B cell (primary cell): ENCODE measurements around the gene LMLN. TPM values are rescaled to one million over a fixed set of nuclear protein-coding genes. Genes with fewer than 3 reads are reported as not detected.
"Not testable (repeated sequence)": the region's sequence is repeated elsewhere in the genome, so short reads cannot be mapped to it uniquely, and the experiment has no call there.

ENCODE experiments used
- ATAC-seq: fragments of 200-7000 bp; cut with Tn5 transposase; one replicate; pipeline ENCODE4 v1.10.0; 2021; ENCODE audit warnings: low read depth, mild to moderate bottlenecking, moderate number of reproducible peaks, moderate library complexity
- CTCF ChIA-PET: fragments of 350-600 bp; sonication (Branson Sonifier 250); formaldehyde crosslinking; loops from one replicate; lab custom pipeline; 2021; ENCODE audit warnings: antibody characterized with exemption, inconsistent platforms; lab: Charles Lee
- POLR2A ChIA-PET: fragments of 350-600 bp; sonication (Branson Sonifier 250); formaldehyde crosslinking; loops from one replicate; lab custom pipeline; 2021; ENCODE audit warnings: antibody characterized with exemption; lab: Charles Lee
- DNase-seq: peaks from one replicate; pipeline ENCODE4 v3.0.0; 2013
- H2AFZ ChIP-seq: 2 replicates; pipeline ENCODE4 v1.6.1; 2012; ENCODE audit warnings: mild to moderate bottlenecking, low read depth, low read length; ENCODE audit not compliant: insufficient read depth, poor library complexity, severe bottlenecking
- H3K27ac ChIP-seq, 2 donors: 1 replicate in 1 of 2; 2 replicates in 1 of 2; pipeline ENCODE4 v1.5.1; 2012 to 2013; ENCODE audit warnings: low read length in 2 of 2, mild to moderate bottlenecking in 2 of 2, moderate library complexity in 1 of 2
- H3K27me3 ChIP-seq, 4 experiments: fragments of 200-600 bp in 1 of 4; sonication (generic) in 1 of 4; replicated peaks in 1 of 4; 1 replicate in 2 of 4; 2 replicates in 2 of 4; pipeline versions ENCODE4 v1.6.1 to v1.7.0; 2013 to 2016; ENCODE audit warnings: low read length in 3 of 4, mild to moderate bottlenecking in 2 of 4, mixed read lengths in 1 of 4, moderate library complexity in 1 of 4; ENCODE audit not compliant: insufficient read depth in 4 of 4, control insufficient read depth in 3 of 4; ENCODE audit errors: control extremely low read depth in 1 of 4
- H3K36me3 ChIP-seq, 2 experiments: replicated peaks in 1 of 2; 1 replicate in 1 of 2; 2 replicates in 1 of 2; pipeline versions ENCODE4 v1.6.1 to v1.7.1; 2013; ENCODE audit warnings: low read length in 1 of 2; ENCODE audit not compliant: insufficient read depth in 2 of 2, control insufficient read depth in 1 of 2; ENCODE audit errors: control extremely low read depth in 1 of 2, extremely low read depth in 1 of 2
- H3K4me1 ChIP-seq, 2 donors: fragments of 200-600 bp in 1 of 2; sonication (generic) in 1 of 2; 1 replicate in 1 of 2; 2 replicates in 1 of 2; pipeline versions ENCODE4 v1.5.1 to v1.6.1; 2013 to 2017; ENCODE audit warnings: low read length in 2 of 2; ENCODE audit not compliant: control insufficient read depth in 2 of 2, insufficient read depth in 2 of 2
- H3K4me2 ChIP-seq: replicated peaks from 2 replicates; pipeline ENCODE3; 2012; ENCODE audit warnings: mild to moderate bottlenecking, low read depth, low read length; ENCODE audit not compliant: poor library complexity, severe bottlenecking
- H3K4me3 ChIP-seq, 5 experiments: fragments of 200-600 bp in 1 of 5; sonication (generic) in 1 of 5; 1 replicate in 3 of 5; 2 replicates in 2 of 5; pipeline versions ENCODE4 v1.5.1 to v1.7.0; 2011 to 2016; ENCODE audit warnings: low read length in 4 of 5, mild to moderate bottlenecking in 4 of 5, low read depth in 2 of 5, control low read depth in 1 of 5, moderate library complexity in 1 of 5; ENCODE audit not compliant: insufficient read depth in 1 of 5; ENCODE audit errors: control extremely low read depth in 1 of 5, extremely low read depth in 1 of 5
- H3K79me2 ChIP-seq: fragments of 200-600 bp; sonication (generic); one replicate; pipeline ENCODE4 v1.6.0; 2016; ENCODE audit warnings: low read length; ENCODE audit not compliant: control insufficient read depth, insufficient read depth
- H3K9ac ChIP-seq: fragments of 200-600 bp; sonication (generic); 2 replicates; pipeline ENCODE4 v1.6.1; 2017; ENCODE audit warnings: mild to moderate bottlenecking, low read length, moderate library complexity
- H3K9me3 ChIP-seq, 3 donors: one replicate each; pipeline versions ENCODE4 v1.6.1 to v1.7.1; 2013; ENCODE audit warnings: low read length in 2 of 3; ENCODE audit not compliant: control insufficient read depth in 2 of 3, insufficient read depth in 1 of 3; ENCODE audit errors: control extremely low read depth in 1 of 3
- H4K20me1 ChIP-seq: 2 replicates; pipeline ENCODE4 v1.6.0; 2012; ENCODE audit warnings: mild to moderate bottlenecking, low read length; ENCODE audit not compliant: insufficient read depth, control insufficient read depth, poor library complexity, severe bottlenecking
- H3K27ac Mint-ChIP-seq: one replicate; pipeline ENCODE4 v1.8.0; 2021; ENCODE audit warnings: mixed read lengths
- H3K27me3 Mint-ChIP-seq: one replicate; pipeline ENCODE4 v1.8.0; 2021; ENCODE audit warnings: mixed read lengths
- H3K4me1 Mint-ChIP-seq: one replicate; pipeline ENCODE4 v1.8.0; 2021; ENCODE audit warnings: mixed read lengths
- H3K4me3 Mint-ChIP-seq: one replicate; pipeline ENCODE4 v1.8.0; 2021; ENCODE audit warnings: mixed read lengths
- H3K9me3 Mint-ChIP-seq: one replicate; pipeline ENCODE4 v1.8.0; 2022; ENCODE audit warnings: mixed read lengths; ENCODE audit not compliant: insufficient read depth
- CTCF ChIP-seq: fragments of 200-600 bp; IDR thresholded peaks from one replicate; pipeline ENCODE4 v1.8.0; 2022; ENCODE audit warnings: antibody characterized with exemption, mild to moderate bottlenecking
- EZH2 ChIP-seq: IDR thresholded peaks from 2 replicates; pipeline ENCODE4 v1.6.1; 2012; ENCODE audit warnings: borderline replicate concordance, low read depth, mild to moderate bottlenecking, moderate library complexity, low read length; ENCODE audit not compliant: insufficient read depth, poor library complexity, severe bottlenecking
- WGBS: methylation state at CpG from one replicate; pipeline ENCODE4 v1.1.5; 2013; ENCODE audit warnings: missing lambda C conversion rate; ENCODE audit not compliant: insufficient coverage; 5-methylcytosine and 5-hydroxymethylcytosine counted together
- intact Hi-C: fragments of 100-400 bp; cut with micrococcal nuclease; formaldehyde crosslinking; loops from one replicate; pipeline ENCODE4 v1.10.0; 2022
- polyA plus RNA-seq: library from polyadenylated mRNA; depleted of rRNA; stranded (reverse); fragments of >200 nt; gene quantifications from 2 replicates; pipeline ENCODE4 v1.2.3, GENCODE V29; 2012
- total RNA-seq, 2 donors: library from RNA; stranded (reverse); fragments of 120-200 nt in 1 of 2; gene quantifications; 1 replicate in 1 of 2; 2 replicates in 1 of 2; pipeline versions ENCODE4 v1.2.3 to v1.2.4, GENCODE V29; 2013 to 2022

The LMLN gene
- total and polyA plus RNA-seq, 2 donors (not counting 1 experiment from before 2014, with no cell fraction given), result 1.4 to 6.7 TPM

GRCh38 chr3:197961582-197961945, 1.5 kb downstream of the LMLN start:
- CTCF ChIA-PET, result interaction anchor here (1.1 to 1.6 kb wide), 2 partner anchors 11 to 119 kb away, joined by 4 to 12 read pairs; partner anchors contain the start of gene RPL35A
- DNase-seq, result no peak
- Histone ChIP-seq H2AFZ (peak overlapping the region; percentile 93), H3K79me2 (peaks cover 7% of the 10 kb centered on the region), H3K27ac (no peak overlapping the region), H3K27me3 (no peaks in the 10 kb centered on the region), H3K9ac (no peak overlapping the region), H3K4me2 (no peak overlapping the region), H3K4me1 (peaks cover 15 to 19% of the 10 kb centered on the region in 2 donors), H4K20me1 (peaks cover 3% of the 10 kb centered on the region), H3K36me3 (peaks cover 0 to 13% of the 10 kb centered on the region in 2 experiments), H3K4me3 (no peak overlapping the region), H3K9me3 (no peaks in the 10 kb centered on the region)
- intact Hi-C loops, result loop anchor here (2.0 kb wide), 1 partner anchor 105 kb away; no protein-coding TSS in a partner anchor
- Mint-ChIP-seq H3K4me1 (peaks cover 32% of the 10 kb centered on the region), H3K9me3 (peaks cover 3% of the 10 kb centered on the region), H3K27me3 (peaks cover 2% of the 10 kb centered on the region), H3K27ac (no peak overlapping the region), H3K4me3 (peak overlapping the region; percentile 87)
- POLR2A ChIA-PET, result interaction anchor here (1.7 kb wide), 1 partner anchor 12 kb away, joined by 5 read pairs; the partner anchor contains the start of gene RPL35A
- TF ChIP-seq CTCF, result no peak
- no peak for TF ChIP-seq EZH2
- ATAC-seq, result no peak
- WGBS, result 36% methylated on average over 3 of the region's 9 CpGs

GRCh38 chr3:197963019-197963637, 3.1 kb downstream of the LMLN start:
- ChIA-PET POLR2A (no interaction called here), CTCF (no interaction called here)
- peaks cover 15 to 19% of the 10 kb centered on the region in 2 donors for H3K4me1 ChIP-seq
- no peak overlapping the region for H3K4me3 ChIP-seq
- H3K27me3 Mint-ChIP-seq, result peaks cover 2% of the 10 kb centered on the region
- peaks cover 0 to 12% (median 11%) of the 10 kb centered on the region in 3 donors for H3K9me3 ChIP-seq
- peaks cover 0 to 4% of the 10 kb centered on the region in 2 experiments for H3K36me3 ChIP-seq
- no peaks in the 10 kb centered on the region for H3K27me3 ChIP-seq
- DNase-seq, result no peak
- TF ChIP-seq EZH2 (no peak), CTCF (no peak)
- H3K27ac ChIP-seq, result no peak overlapping the region
- H3K79me2 ChIP-seq, result peaks cover 7% of the 10 kb centered on the region
- no peak overlapping the region for H3K4me2 ChIP-seq
- intact Hi-C loops, result no loop called here
- H3K4me1 Mint-ChIP-seq, result peaks cover 29% of the 10 kb centered on the region
- WGBS, result 92% methylated on average over 4 of the region's 5 CpGs
- no peaks in the 10 kb centered on the region for H4K20me1 ChIP-seq
- no peak overlapping the region for H3K4me3 Mint-ChIP-seq
- H2AFZ ChIP-seq, result no peak overlapping the region
- no peak for ATAC-seq
- H3K9me3 Mint-ChIP-seq, result peaks cover 3% of the 10 kb centered on the region
- no peak overlapping the region for H3K9ac ChIP-seq
- H3K27ac Mint-ChIP-seq, result no peak overlapping the region

- 100% methylated on average over 6 of the region's 8 CpGs for WGBS
Measured at GRCh38 chr3:197967337-197967989, 7.4 kb downstream of the LMLN start.

More at GRCh38 chr3:197967337-197967989, 7.4 kb downstream of the LMLN start:
- H3K4me1 ChIP-seq, H4K20me1 ChIP-seq, H3K27me3 ChIP-seq, CTCF ChIA-PET, H3K27ac ChIP-seq, H3K27ac Mint-ChIP-seq, H3K9ac ChIP-seq, ATAC-seq, H2AFZ ChIP-seq, H3K4me3 ChIP-seq, intact Hi-C loops, H3K27me3 Mint-ChIP-seq, H3K36me3 ChIP-seq, H3K9me3 Mint-ChIP-seq, POLR2A ChIA-PET, H3K4me3 Mint-ChIP-seq, H3K4me2 ChIP-seq, H3K4me1 Mint-ChIP-seq, DNase-seq, H3K79me2 ChIP-seq: not testable (repeated sequence)
- peaks cover 0 to 21% (median 16%) of the 10 kb centered on the region in 3 donors for H3K9me3 ChIP-seq
